HL-60 (cell line): ENCODE data around the gene GAS6.

Experiments
- DNase-seq, 2 experiments: peaks; one replicate each; pipeline ENCODE4 v3.0.0-alpha.2; 2010 to 2020; ENCODE audit warnings: low read depth in 1 of 2, low spot score in 1 of 2
- H3K27ac ChIP-seq: fragments of 250-450 bp; sonication (Bioruptor Pico); replicated peaks from 2 replicates; pipeline ENCODE4 v1.5.1; 2020; ENCODE audit warnings: mild to moderate bottlenecking, moderate library complexity
- H3K27me3 ChIP-seq: fragments of 250-450 bp; sonication (Bioruptor Pico); 2 replicates; pipeline ENCODE4 v1.5.1; 2021; ENCODE audit warnings: mild to moderate bottlenecking, moderate library complexity; ENCODE audit not compliant: insufficient read depth, poor library complexity, severe bottlenecking
- H3K4me3 ChIP-seq: replicated peaks from 2 replicates; pipeline ENCODE4 v1.5.1; 2011; ENCODE audit warnings: mild to moderate bottlenecking, control low read depth, low read length; ENCODE audit not compliant: insufficient read depth
- CTCF ChIP-seq: IDR thresholded peaks from one replicate; pipeline ENCODE4 v1.5.1; 2011; ENCODE audit warnings: low read length, control low read depth, inconsistent platforms; ENCODE audit not compliant: insufficient read depth
- GABPA ChIP-seq: IDR thresholded peaks from 2 replicates; pipeline ENCODE4 v1.6.1; 2012; ENCODE audit warnings: low read depth
- POLR2AphosphoS5 ChIP-seq: IDR thresholded peaks from 2 replicates; pipeline ENCODE4 v1.6.1; 2012; ENCODE audit warnings: low read depth
- SPI1 ChIP-seq: IDR thresholded peaks from 2 replicates; pipeline ENCODE4 v1.6.1; 2012; ENCODE audit warnings: low read depth, mild to moderate bottlenecking, borderline replicate concordance
- TF ChIP-seq, protein P1 (sequence below): IDR thresholded peaks from 2 replicates; pipeline ENCODE4 v1.6.1; 2012; ENCODE audit warnings: low read depth; ENCODE audit not compliant: insufficient replicate concordance

The GAS6 gene

DNA sequence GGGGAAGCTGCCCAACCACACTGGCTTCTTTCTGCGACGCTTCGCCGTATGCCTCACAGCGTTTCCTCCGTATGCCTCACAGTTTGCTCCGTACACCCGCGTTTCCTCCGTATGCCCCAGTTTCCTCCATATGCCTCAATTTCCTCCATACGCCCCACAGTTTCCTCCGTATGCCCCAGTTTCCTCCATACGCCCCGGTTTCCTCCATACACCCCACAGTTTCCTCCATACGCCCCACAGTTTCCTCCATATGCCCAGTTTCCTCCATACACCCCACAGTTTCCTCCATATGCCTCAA is 22.6 kb downstream of the GAS6 start:
- TF ChIP-seq, protein P1, sequence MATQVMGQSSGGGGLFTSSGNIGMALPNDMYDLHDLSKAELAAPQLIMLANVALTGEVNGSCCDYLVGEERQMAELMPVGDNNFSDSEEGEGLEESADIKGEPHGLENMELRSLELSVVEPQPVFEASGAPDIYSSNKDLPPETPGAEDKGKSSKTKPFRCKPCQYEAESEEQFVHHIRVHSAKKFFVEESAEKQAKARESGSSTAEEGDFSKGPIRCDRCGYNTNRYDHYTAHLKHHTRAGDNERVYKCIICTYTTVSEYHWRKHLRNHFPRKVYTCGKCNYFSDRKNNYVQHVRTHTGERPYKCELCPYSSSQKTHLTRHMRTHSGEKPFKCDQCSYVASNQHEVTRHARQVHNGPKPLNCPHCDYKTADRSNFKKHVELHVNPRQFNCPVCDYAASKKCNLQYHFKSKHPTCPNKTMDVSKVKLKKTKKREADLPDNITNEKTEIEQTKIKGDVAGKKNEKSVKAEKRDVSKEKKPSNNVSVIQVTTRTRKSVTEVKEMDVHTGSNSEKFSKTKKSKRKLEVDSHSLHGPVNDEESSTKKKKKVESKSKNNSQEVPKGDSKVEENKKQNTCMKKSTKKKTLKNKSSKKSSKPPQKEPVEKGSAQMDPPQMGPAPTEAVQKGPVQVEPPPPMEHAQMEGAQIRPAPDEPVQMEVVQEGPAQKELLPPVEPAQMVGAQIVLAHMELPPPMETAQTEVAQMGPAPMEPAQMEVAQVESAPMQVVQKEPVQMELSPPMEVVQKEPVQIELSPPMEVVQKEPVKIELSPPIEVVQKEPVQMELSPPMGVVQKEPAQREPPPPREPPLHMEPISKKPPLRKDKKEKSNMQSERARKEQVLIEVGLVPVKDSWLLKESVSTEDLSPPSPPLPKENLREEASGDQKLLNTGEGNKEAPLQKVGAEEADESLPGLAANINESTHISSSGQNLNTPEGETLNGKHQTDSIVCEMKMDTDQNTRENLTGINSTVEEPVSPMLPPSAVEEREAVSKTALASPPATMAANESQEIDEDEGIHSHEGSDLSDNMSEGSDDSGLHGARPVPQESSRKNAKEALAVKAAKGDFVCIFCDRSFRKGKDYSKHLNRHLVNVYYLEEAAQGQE, result no peak
- no peak for DNase-seq
- Histone ChIP-seq H3K4me3 (no peak overlapping the region), H3K27ac (no peak overlapping the region), H3K27me3 (peaks cover 11% of the 10 kb centered on the region)

GRCh38 chr13:113840541-113841352 is 23.1 kb downstream of the GAS6 start:
- TF ChIP-seq, protein P1, result no peak
- no peak overlapping the region for H3K4me3 ChIP-seq
- peaks cover 11% of the 10 kb centered on the region for H3K27me3 ChIP-seq
- DNase-seq, result no peak
- H3K27ac ChIP-seq, result no peak overlapping the region

DNA sequence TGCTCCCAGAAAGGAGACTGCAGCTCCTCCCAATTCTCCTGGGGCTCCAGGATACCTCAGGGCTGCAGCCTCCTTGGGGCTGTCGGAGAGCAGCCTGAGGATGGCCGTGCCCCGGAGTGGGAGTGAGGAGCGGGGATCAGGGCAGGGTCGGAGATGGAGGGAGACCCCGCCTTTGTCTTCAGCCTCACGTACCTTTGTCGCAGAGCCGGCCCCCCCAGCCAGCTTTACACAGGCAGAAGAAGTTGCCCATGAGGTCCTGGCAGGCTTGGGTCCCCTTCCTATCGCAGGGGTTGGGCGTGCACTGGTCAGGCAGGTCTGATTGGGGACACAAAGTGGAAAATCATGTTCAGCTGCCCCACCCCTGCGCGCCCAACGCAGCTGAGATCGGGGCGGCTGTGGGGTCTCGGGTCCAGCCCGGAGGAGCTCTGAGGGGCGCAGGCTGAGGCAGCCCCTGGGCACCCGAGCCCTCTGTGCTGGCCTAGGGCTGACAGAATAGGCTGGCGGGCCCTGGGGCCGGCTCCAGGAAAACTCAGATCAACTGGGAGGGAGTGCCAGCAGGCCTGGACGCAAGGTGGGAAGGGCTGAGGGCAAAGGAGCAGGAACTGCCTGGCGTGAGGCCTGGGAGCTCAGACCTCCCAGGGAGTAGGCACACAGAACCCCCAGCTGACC is 24.2 kb downstream of the GAS6 start:
- DNase-seq, result no peak
- no peak for TF ChIP-seq CTCF
- TF ChIP-seq GABPA, result no peak
- TF ChIP-seq SPI1, result no peak
- no peak for TF ChIP-seq POLR2AphosphoS5
- TF ChIP-seq, protein P1, result no peak
- peaks cover 11% of the 10 kb centered on the region for H3K27me3 ChIP-seq
- H3K4me3 ChIP-seq, result no peak overlapping the region
- no peak overlapping the region for H3K27ac ChIP-seq

- Histone ChIP-seq H3K27ac (no peak overlapping the region), H3K4me3 (no peak overlapping the region)
- TF ChIP-seq, protein P1, result no peak
- TF ChIP-seq GABPA, result no peak
- no peak for TF ChIP-seq POLR2AphosphoS5
- no peak for TF ChIP-seq SPI1
- TF ChIP-seq CTCF, result no peak
Observed at GRCh38 chr13:113838711-113839201, 25.1 kb downstream of the GAS6 start.

More at GRCh38 chr13:113838711-113839201, 25.1 kb downstream of the GAS6 start:
- DNase-seq, result no peak
- H3K27me3 ChIP-seq, result peaks cover 11% of the 10 kb centered on the region
